HL-60 (cell line): Measurements from ENCODE around the gene LRRC4C.

Experiments used
- CTCF ChIP-seq: IDR thresholded peaks from one replicate; pipeline ENCODE4 v1.5.1; 2011; ENCODE audit warnings: low read length, control low read depth, inconsistent platforms; ENCODE audit not compliant: insufficient read depth
- POLR2AphosphoS5 ChIP-seq: IDR thresholded peaks from 2 replicates; pipeline ENCODE4 v1.6.1; 2012; ENCODE audit warnings: low read depth
- REST ChIP-seq: IDR thresholded peaks from 2 replicates; pipeline ENCODE4 v1.6.1; 2012; ENCODE audit warnings: low read depth; ENCODE audit not compliant: insufficient replicate concordance
- SPI1 ChIP-seq: IDR thresholded peaks from 2 replicates; pipeline ENCODE4 v1.6.1; 2012; ENCODE audit warnings: low read depth, mild to moderate bottlenecking, borderline replicate concordance

- TF ChIP-seq CTCF (no peak), POLR2AphosphoS5 (no peak), SPI1 (no peak), REST (no peak)
These were observed 1329.0 kb downstream of the LRRC4C start for GRCh38 chr11:40130427-40130826.
